OCI-LY7 (cell line): ENCODE data around the gene CDC25B. TPM values are rescaled to one million over a fixed set of nuclear protein-coding genes. Genes with fewer than 3 reads are reported as not detected.

ENCODE experiments used
- BruUV-seq: library from RNA; stranded (reverse); fragments of 400-500 nt; replicated peaks from 2 replicates; lab custom pipeline; 2021; lab: Mats Ljungman, UMichigan
- CTCF ChIA-PET: fragments of 300-600 bp; sonication (Branson Sonifier 250); formaldehyde crosslinking; loops from one replicate; lab custom pipeline; 2022; ENCODE audit warnings: antibody characterized with exemption; ENCODE audit not compliant: unreplicated experiment; lab: Charles Lee
- POLR2A ChIA-PET: fragments of 300-600 bp; sonication (Branson Sonifier 250); formaldehyde crosslinking; loops from one replicate; lab custom pipeline; 2022; ENCODE audit warnings: antibody characterized with exemption; lab: Charles Lee
- DNase-seq: peaks from one replicate; pipeline ENCODE4 v3.0.0-alpha.2; 2015; ENCODE audit warnings: low spot score
- H2AFZ ChIP-seq: fragments of 200-600 bp; sonication (generic), shearing (Covaris generic); 2 replicates; pipeline ENCODE4 v1.6.1; 2014; ENCODE audit warnings: mild to moderate bottlenecking, antibody characterized with exemption, low read length, moderate library complexity
- H3K27ac ChIP-seq: fragments of 200-600 bp; sonication (generic); 2 replicates; pipeline ENCODE4 v1.5.1; 2014; ENCODE audit warnings: mixed run types, low read depth, mild to moderate bottlenecking, moderate library complexity, low read length, inconsistent platforms; ENCODE audit not compliant: poor library complexity, severe bottlenecking
- H3K36me3 ChIP-seq: fragments of 200-600 bp; sonication (generic); 2 replicates; pipeline ENCODE4 v1.6.1; 2014; ENCODE audit warnings: mild to moderate bottlenecking, antibody characterized with exemption, low read length, moderate library complexity, mixed read lengths; ENCODE audit not compliant: insufficient read depth
- H3K4me1 ChIP-seq: fragments of 200-600 bp; sonication (generic); 2 replicates; pipeline ENCODE4 v1.5.1; 2014; ENCODE audit warnings: mild to moderate bottlenecking, low read length; ENCODE audit not compliant: insufficient read depth, poor library complexity, severe bottlenecking
- H3K4me2 ChIP-seq: fragments of 200-600 bp; sonication (generic); 2 replicates; pipeline ENCODE4 v1.6.1; 2014; ENCODE audit warnings: mild to moderate bottlenecking, low read length
- H3K4me3 ChIP-seq: fragments of 200-600 bp; sonication (generic); 2 replicates; pipeline ENCODE4 v1.5.1; 2014; ENCODE audit warnings: mild to moderate bottlenecking, low read depth, low read length; ENCODE audit not compliant: poor library complexity, severe bottlenecking
- H3K79me2 ChIP-seq: fragments of 200-600 bp; sonication (generic); 2 replicates; pipeline ENCODE4 v1.6.1; 2016; ENCODE audit warnings: low read depth, mild to moderate bottlenecking, low read length, moderate library complexity, mixed read lengths; ENCODE audit not compliant: insufficient read depth
- H3K9me2 ChIP-seq: fragments of 200-600 bp; sonication (generic); 2 replicates; pipeline ENCODE4 v1.6.1; 2016; ENCODE audit warnings: mild to moderate bottlenecking, low read length, mixed read lengths; ENCODE audit not compliant: insufficient read depth
- H3K9me3 ChIP-seq: fragments of 200-600 bp; sonication (generic); 2 replicates; pipeline ENCODE4 v1.6.1; 2014; ENCODE audit warnings: mild to moderate bottlenecking, mixed run types, low read length, mixed read lengths
- H4K20me1 ChIP-seq: fragments of 200-600 bp; sonication (generic); 2 replicates; pipeline ENCODE4 v1.6.1; 2014; ENCODE audit warnings: mild to moderate bottlenecking, antibody characterized with exemption, low read length, moderate library complexity, mixed read lengths; ENCODE audit not compliant: insufficient read depth
- EZH2phosphoT487 ChIP-seq: fragments of 200-600 bp; sonication (generic); IDR thresholded peaks from 2 replicates; pipeline ENCODE4 v1.6.1; 2018; ENCODE audit warnings: low read depth, borderline replicate concordance, mild to moderate bottlenecking, mixed run types, antibody characterized with exemption, low read length, moderate library complexity, mixed read lengths
- intact Hi-C: fragments of 100-400 bp; cut with micrococcal nuclease; formaldehyde crosslinking; loops from one replicate; pipeline ENCODE4 v1.10.0; 2022; ENCODE audit not compliant: unreplicated experiment
- total RNA-seq, 2 experiments: library from RNA; depleted of rRNA in 1 of 2; stranded (reverse); fragments of >200 nt in 1 of 2; shearing (Covaris generic) in 1 of 2; gene quantifications; 2 replicates each; pipeline ENCODE4 v1.2.3, GENCODE V29; 2014 to 2022
- TF ChIP-seq, protein P1 (sequence below): fragments of 200-600 bp; sonication (generic); conservative IDR thresholded peaks from 2 replicates; pipeline ENCODE4 v1.5.1; 2014; ENCODE audit warnings: mild to moderate bottlenecking, antibody characterized with exemption, low read length, moderate library complexity, mixed read lengths

Gene CDC25B
- total RNA-seq, 2 experiments from 2014 or later = 89.2 to 119 TPM

DNA sequence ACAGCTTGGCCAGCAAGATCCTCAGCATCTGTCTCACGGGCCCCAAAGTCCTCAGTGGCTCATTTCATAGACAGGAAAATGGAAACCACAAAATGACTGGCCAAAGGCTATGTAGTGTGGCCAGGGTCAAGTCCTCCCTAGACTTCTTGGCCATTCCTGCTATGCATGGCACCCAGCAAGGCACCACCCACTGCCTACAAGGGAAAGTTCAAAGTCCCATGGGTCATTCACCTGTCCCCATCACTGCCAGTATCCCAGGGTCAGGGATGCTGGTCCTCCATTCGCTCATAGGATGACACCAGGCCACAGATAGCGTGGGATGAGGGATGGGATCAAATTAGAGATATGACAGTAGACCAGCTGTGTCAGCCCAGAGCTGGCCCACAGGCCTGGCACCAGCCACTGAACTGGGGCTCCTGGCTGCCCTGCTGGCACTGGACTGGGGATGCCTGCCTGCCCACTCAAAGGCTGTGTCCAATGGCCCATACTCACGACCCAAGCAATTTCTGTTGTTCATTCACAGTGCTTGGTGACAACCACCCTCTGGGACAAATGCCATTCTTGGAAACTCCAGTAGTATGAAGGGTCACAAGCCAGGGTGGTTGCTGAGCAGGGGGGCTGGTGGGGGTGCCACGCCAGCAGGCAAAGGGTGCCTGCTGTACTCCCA is 40.2 kb upstream of the CDC25B start:
- H3K4me2 ChIP-seq = no peak overlapping the region
- H3K4me3 ChIP-seq = no peak overlapping the region
- no peak for DNase-seq
- peaks cover 48% of the 10 kb centered on the region for H3K36me3 ChIP-seq
- no peak overlapping the region for H3K27ac ChIP-seq
- H4K20me1 ChIP-seq = no peaks in the 10 kb centered on the region
- H3K4me1 ChIP-seq = peaks cover 4% of the 10 kb centered on the region
- H3K9me3 ChIP-seq = no peaks in the 10 kb centered on the region
- BruUV-seq = no TSS peak
- ChIA-PET POLR2A (interaction anchor here (1.1 to 2.2 kb wide), 2 partner anchors 12 to 13 kb away, joined by 5 to 11 read pairs; partner anchors contain the start of gene ADISSP), CTCF (interaction anchor here (2.0 kb wide), 1 partner anchor 12 kb away, joined by 6 read pairs; the partner anchor contains the start of gene ADISSP)
- H3K9me2 ChIP-seq = no peaks in the 10 kb centered on the region
- no peaks in the 10 kb centered on the region for H3K79me2 ChIP-seq
- H2AFZ ChIP-seq = no peak overlapping the region
- TF ChIP-seq, protein P1, sequence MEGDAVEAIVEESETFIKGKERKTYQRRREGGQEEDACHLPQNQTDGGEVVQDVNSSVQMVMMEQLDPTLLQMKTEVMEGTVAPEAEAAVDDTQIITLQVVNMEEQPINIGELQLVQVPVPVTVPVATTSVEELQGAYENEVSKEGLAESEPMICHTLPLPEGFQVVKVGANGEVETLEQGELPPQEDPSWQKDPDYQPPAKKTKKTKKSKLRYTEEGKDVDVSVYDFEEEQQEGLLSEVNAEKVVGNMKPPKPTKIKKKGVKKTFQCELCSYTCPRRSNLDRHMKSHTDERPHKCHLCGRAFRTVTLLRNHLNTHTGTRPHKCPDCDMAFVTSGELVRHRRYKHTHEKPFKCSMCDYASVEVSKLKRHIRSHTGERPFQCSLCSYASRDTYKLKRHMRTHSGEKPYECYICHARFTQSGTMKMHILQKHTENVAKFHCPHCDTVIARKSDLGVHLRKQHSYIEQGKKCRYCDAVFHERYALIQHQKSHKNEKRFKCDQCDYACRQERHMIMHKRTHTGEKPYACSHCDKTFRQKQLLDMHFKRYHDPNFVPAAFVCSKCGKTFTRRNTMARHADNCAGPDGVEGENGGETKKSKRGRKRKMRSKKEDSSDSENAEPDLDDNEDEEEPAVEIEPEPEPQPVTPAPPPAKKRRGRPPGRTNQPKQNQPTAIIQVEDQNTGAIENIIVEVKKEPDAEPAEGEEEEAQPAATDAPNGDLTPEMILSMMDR = no peak
- no peak for TF ChIP-seq EZH2phosphoT487
- intact Hi-C loops = no loop called here

DNA sequence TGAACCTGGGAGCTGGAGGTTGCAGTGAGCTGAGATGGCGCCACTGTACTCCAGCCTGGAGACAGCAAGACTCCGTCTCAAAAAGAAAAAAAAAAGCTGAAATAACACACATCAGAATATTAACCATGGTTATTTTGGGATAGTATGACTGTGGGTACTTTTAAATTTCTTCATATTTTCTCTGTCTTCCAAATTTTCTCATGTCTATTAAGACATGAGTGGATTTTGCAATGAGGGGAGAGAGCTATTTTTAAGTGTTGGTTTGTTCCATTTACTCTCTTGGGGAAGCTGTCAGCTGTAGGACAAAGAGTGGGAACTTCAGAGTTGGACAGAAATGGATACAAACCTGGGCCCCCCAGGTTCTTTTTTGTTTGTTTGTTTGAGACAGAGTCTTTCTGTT is 38.8 kb upstream of the CDC25B start:
- Histone ChIP-seq H2AFZ (no peak overlapping the region), H3K79me2 (no peaks in the 10 kb centered on the region), H3K9me3 (no peaks in the 10 kb centered on the region), H3K9me2 (no peaks in the 10 kb centered on the region), H4K20me1 (no peaks in the 10 kb centered on the region), H3K4me1 (peaks cover 13% of the 10 kb centered on the region), H3K4me2 (no peak overlapping the region), H3K4me3 (no peak overlapping the region), H3K27ac (no peak overlapping the region), H3K36me3 (peaks cover 55% of the 10 kb centered on the region)
- intact Hi-C loops = no loop called here
- ChIA-PET POLR2A (interaction anchor here (0.9 to 2.2 kb wide), 3 partner anchors 9 to 12 kb away, joined by 3 to 11 read pairs (median 3); partner anchors contain the start of gene ADISSP), CTCF (no interaction called here)
- no TSS peak for BruUV-seq
- DNase-seq = no peak
- TF ChIP-seq, protein P1 = no peak
- no peak for TF ChIP-seq EZH2phosphoT487

DNA sequence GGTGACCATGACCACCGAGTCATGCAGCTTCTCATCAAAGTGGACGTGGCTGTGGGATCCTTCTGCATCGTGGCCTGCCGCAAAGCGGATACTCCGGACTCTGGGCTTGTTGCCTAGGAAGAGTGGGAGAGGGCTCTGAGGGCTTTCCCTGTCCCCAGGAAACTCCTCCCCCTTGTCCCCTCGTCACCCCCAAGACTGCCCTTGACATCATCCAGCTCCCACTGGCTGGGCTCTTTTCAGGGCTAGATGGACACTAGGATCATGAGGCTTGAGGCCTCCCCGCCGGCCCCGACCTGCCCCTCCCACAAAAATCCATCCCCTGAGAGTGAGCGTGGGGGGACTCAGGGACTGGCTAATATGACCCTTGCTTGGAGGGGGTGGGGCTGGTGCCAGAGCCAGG is 37.5 kb upstream of the CDC25B start:
- Histone ChIP-seq H4K20me1 (no peaks in the 10 kb centered on the region), H3K9me2 (no peaks in the 10 kb centered on the region), H3K79me2 (no peaks in the 10 kb centered on the region), H3K9me3 (no peaks in the 10 kb centered on the region), H2AFZ (no peak overlapping the region), H3K4me3 (no peak overlapping the region), H3K36me3 (peaks cover 49% of the 10 kb centered on the region), H3K4me2 (no peak overlapping the region), H3K27ac (no peak overlapping the region), H3K4me1 (peaks cover 13% of the 10 kb centered on the region)
- no peak for TF ChIP-seq EZH2phosphoT487
- TF ChIP-seq, protein P1 = no peak
- no TSS peak for BruUV-seq
- intact Hi-C loops = no loop called here
- POLR2A ChIA-PET = interaction anchor here (1.2 to 2.2 kb wide), 2 partner anchors 9 to 10 kb away, joined by 3 to 11 read pairs; partner anchors contain the start of gene ADISSP
- CTCF ChIA-PET = no interaction called here
- no peak for DNase-seq
